Measurements from ENCODE around the gene RPN2.

DNA sequence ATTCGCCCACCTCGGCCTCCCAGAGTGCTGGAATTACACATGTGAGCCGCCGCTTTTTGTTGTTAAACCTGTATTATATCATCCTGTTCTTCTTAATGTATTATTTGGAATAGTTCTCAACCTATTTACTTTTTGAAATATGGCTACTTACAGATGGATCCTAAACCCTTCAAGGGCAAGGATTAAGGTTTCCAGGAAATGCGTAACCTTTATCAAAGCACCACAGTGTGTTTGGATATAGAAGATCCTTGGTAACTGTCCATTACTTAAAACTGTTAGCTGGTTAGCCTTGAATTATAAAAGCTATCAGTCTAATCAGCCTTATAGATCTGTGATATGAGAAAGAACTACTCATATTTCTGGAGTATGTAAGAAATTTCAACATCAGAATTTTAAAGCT lies 12.3 kb upstream of the RPN2 start:
- TF ChIP-seq, protein P1, sequence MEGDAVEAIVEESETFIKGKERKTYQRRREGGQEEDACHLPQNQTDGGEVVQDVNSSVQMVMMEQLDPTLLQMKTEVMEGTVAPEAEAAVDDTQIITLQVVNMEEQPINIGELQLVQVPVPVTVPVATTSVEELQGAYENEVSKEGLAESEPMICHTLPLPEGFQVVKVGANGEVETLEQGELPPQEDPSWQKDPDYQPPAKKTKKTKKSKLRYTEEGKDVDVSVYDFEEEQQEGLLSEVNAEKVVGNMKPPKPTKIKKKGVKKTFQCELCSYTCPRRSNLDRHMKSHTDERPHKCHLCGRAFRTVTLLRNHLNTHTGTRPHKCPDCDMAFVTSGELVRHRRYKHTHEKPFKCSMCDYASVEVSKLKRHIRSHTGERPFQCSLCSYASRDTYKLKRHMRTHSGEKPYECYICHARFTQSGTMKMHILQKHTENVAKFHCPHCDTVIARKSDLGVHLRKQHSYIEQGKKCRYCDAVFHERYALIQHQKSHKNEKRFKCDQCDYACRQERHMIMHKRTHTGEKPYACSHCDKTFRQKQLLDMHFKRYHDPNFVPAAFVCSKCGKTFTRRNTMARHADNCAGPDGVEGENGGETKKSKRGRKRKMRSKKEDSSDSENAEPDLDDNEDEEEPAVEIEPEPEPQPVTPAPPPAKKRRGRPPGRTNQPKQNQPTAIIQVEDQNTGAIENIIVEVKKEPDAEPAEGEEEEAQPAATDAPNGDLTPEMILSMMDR (IDR thresholded peaks at IDR 0.05) = no peak
- TF ChIP-seq POLR2A (IDR thresholded peaks at IDR 0.05) = no peak

Data from uterus (tissue), 2 donors.